ENCODE data around the gene PTPRR.

The PTPRR gene

DNA sequence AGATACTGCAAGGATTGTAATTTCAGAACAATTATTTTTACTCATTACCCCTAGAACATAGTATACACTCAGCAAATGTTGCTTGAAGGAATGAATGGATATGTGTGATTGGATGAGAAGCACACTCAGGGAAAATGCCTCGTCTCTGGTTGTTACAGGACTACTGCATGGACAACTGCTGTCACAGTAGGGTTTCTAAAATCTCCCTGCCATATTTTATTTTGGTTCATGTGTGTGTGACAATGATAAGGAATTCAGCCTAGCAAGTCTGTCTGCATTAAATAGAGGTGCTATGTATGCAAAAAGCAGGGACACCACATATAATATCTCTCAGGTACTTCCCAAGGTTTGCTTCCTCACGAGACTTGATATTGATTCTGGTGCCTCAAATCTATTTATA lies 1.4 kb downstream of the PTPRR start:
- H3K27ac ChIP-seq, result no peak overlapping the region
- no peak for DNase-seq (ENCODE audit: low read depth, low spot score)

GRCh38 chr12:70918321-70918720 lies 2.2 kb downstream of the PTPRR start:
- no peak for DNase-seq (ENCODE audit: low read depth, low spot score)

DNA sequence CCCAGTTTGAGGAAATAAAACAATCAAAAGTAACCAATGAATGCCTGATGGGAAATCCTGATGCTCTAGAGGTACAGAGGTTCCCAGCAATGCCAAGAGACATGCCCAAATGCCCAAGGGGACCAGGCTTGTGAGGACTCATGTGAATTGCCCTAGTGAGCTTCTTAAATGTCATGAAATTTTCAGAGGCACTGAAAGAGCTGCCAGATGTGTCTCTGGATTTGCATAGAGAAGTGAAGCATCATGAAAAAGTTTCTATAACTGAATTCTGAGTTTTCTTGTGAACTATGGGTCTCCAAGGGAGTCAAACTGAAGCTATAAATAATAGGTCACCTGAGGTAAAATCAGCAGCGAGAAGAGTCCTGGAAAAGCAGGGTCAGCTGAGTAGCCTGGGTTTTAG lies 9.9 kb downstream of the PTPRR start:
- DNase-seq (ENCODE audit: low read depth, low spot score), result no peak
- H3K27ac ChIP-seq, result no peak overlapping the region

More at GRCh38 chr12:70918321-70918720, 2.2 kb downstream of the PTPRR start:
- H3K27ac ChIP-seq, result no peak overlapping the region

DNA sequence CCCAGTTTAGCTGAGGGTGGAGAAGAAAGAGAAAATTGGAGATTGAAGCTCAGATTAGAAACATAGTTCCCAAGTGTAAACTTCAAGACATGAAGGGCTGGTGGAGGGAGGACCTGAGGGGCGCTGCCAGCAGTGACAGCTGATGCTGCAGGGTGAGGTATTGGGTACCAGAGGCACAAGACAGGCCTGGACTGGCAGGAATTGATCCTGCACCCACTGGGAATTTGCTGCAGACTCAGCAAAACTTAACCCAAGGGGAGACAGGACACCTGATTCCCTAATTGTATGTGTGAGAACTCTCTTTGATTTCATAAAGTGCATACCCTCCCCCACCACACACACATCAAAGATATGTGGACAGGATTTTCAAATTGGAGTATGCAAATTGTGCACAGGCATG lies 11.6 kb downstream of the PTPRR start:
- no peak overlapping the region for H3K27ac ChIP-seq
- DNase-seq (ENCODE audit: low read depth, low spot score), result no peak

GRCh38 chr12:70907412-70907811 lies 13.1 kb downstream of the PTPRR start:
- no peak overlapping the region for H3K27ac ChIP-seq
- no peak for DNase-seq (ENCODE audit: low read depth, low spot score)

DNA sequence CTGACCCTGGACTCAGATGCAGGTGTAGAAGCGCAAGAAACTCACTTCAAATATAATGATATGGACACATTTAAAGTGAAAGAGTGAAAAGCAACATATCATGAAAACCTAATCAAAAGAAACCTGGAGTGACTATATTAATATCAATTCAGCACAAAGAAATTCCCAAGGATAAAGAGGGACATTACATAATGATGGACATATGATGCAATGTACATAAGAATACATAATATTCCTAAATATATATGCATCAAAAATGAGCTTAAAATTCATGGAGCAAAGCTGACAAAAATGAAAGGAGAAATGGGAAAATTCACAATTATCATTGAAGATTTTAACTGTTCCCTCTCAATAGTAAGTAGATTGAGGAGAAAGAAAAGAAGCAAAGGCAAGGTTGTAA lies 24.6 kb downstream of the PTPRR start:
- no peak overlapping the region for H3K27ac ChIP-seq
- no peak for DNase-seq (ENCODE audit: low read depth, low spot score)

- DNase-seq (ENCODE audit: low read depth, low spot score), result no peak
- no peak overlapping the region for H3K27ac ChIP-seq
Observed at GRCh38 chr12:70892593-70892992, 27.9 kb downstream of the PTPRR start.

DNA sequence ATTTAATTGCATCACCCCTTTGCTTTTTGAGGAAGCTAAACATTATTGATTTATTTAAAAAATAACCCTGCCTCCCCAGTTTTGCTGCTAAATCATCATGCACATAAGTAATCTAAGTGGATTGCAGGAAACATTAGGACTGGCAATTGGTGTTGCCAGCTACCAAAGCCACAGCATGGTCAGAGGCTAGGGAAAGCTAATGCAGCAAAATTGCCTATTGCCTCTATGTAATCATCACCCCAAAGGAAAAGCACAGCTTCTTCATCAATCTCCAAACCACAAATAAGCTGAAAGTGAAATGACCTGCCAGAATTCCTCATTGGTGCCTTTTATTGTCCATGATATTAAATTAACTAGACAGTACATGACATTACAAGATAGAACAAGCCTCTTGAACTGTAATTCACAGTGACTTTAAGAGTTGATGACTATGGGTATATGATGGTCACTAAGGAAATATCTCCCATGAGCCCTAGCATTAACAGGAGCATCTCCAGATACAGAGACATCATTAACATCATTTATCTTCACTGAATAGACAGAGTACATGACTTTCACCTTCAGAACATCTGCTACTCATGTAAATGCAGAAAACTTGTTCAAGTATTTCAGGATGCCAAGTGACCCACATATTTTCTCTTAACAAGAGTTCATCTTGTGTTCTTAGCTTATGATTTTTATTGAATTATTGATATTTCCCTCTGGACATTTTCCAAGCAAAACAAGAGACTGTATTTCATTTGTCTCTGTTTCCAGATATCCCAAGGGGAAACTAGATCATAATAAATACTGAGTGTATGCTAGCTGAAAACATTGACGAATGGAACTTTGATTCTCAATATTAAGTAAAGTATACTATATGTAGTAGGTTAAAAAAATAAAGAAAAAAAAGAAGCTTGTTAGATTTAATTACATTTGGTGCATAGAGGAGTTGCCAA lies 29.4 kb downstream of the PTPRR start:
- no peak for DNase-seq (ENCODE audit: low read depth, low spot score)
- H3K27ac ChIP-seq, result no peak overlapping the region

GRCh38 chr12:70885956-70886355 lies 34.6 kb downstream of the PTPRR start:
- no peak for DNase-seq (ENCODE audit: low read depth, low spot score)
- no peak overlapping the region for H3K27ac ChIP-seq

DNA sequence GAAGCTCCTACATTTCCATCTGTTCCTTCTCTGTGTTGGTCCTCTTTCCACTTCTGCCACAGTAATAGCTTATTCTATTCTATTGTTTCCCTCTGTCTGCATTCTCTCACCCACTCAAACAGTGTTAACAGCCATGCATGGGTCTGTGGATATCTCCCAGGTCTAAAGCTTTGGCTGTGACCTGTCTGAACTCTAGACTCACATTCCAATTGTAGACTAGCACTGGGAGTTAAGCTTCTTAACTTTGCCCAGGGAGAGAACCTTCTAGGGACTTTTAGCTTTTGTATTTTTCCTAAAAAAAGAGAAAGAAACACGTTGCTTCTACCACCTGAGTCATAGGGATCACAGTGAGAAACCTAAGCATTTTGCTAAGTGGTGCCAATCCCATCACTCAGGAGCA lies 36.7 kb downstream of the PTPRR start:
- DNase-seq (ENCODE audit: low read depth, low spot score), result no peak
- H3K27ac ChIP-seq, result no peak overlapping the region

- DNase-seq (ENCODE audit: low read depth, low spot score), result no peak
- H3K27ac ChIP-seq, result no peak overlapping the region
Observed at GRCh38 chr12:70880744-70881143, 39.8 kb downstream of the PTPRR start.

GRCh38 chr12:70876952-70877351 lies 43.6 kb downstream of the PTPRR start:
- DNase-seq (ENCODE audit: low read depth, low spot score), result peak; percentile 46
- H3K27ac ChIP-seq, result peak overlapping the region; percentile 32

- DNase-seq (ENCODE audit: low read depth, low spot score), result no peak
- H3K27ac ChIP-seq, result no peak overlapping the region
Observed at GRCh38 chr12:70875628-70876027, 44.9 kb downstream of the PTPRR start.

DNA sequence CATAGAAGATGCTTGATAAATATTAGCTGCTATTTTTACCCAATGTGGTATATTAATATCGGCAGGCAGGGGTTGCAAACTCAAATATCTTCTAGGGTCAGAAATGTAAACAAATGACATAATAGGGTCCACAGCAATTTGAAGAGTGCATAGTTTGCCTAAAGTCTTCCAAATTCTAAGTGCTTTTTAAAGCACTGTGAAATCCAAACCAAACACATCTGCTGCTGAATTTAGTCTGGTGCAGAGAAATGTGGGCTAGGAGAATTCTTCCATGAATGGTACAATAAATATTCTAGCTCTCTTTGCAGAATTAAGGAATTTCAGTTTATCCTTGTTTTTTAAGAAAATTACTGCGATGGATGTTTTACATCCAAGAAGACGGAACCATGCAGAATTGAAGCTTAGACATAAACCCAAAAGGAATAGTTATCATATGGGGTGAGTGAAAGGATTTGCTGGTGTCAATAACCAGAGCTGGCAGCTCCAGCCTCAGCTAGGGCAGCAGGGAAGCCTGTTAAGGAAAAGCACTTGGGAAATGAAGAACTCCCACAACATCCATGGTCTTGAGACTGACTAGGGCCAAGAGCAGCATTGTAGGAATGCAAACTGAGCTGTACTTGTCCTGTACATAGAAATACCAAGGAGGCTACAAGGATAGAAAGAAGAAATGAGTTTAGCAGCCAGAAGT lies 65.5 kb downstream of the PTPRR start:
- DNase-seq (ENCODE audit: low read depth, low spot score), result no peak
- H3K27ac ChIP-seq, result no peak overlapping the region

- no peak for DNase-seq (ENCODE audit: low read depth, low spot score)
- H3K27ac ChIP-seq, result no peak overlapping the region
Observed at GRCh38 chr12:70854138-70854537, 66.4 kb downstream of the PTPRR start.

- H3K27ac ChIP-seq, result no peak overlapping the region
- no peak for DNase-seq (ENCODE audit: low read depth, low spot score)
Observed at GRCh38 chr12:70853326-70853725, 67.2 kb downstream of the PTPRR start.

- no peak for DNase-seq (ENCODE audit: low read depth, low spot score)
Observed at GRCh38 chr12:70852416-70853150, 68.0 kb downstream of the PTPRR start.

GRCh38 chr12:70849265-70849960 lies 71.1 kb downstream of the PTPRR start:
- H3K27ac ChIP-seq, result no peak overlapping the region
- DNase-seq (ENCODE audit: low read depth, low spot score), result no peak

More at GRCh38 chr12:70852416-70853150, 68.0 kb downstream of the PTPRR start:
- H3K27ac ChIP-seq, result no peak overlapping the region

- no peak for DNase-seq (ENCODE audit: low read depth, low spot score)
Observed at GRCh38 chr12:70847871-70848270, 72.7 kb downstream of the PTPRR start.

GRCh38 chr12:70845268-70845667 lies 75.3 kb downstream of the PTPRR start:
- no peak overlapping the region for H3K27ac ChIP-seq
- no peak for DNase-seq (ENCODE audit: low read depth, low spot score)

More at GRCh38 chr12:70847871-70848270, 72.7 kb downstream of the PTPRR start:
- no peak overlapping the region for H3K27ac ChIP-seq
